ENCODE data around the gene PRDM15. TPM values are rescaled to one million over a fixed set of nuclear protein-coding genes. Genes with fewer than 3 reads are reported as not detected.

The PRDM15 gene
- total and polyA plus RNA-seq, 2 donors (not counting 1 experiment from before 2014, with no cell fraction given), result 2.3 to 3.6 TPM

- DNase-seq (ENCODE audit: low read depth in 2 of 2), result no peak
- no peaks in the 10 kb centered on the region for H3K79me2 ChIP-seq (ENCODE audit: control insufficient read depth, insufficient read depth, low read length)
- H4K20me1 ChIP-seq (ENCODE audit: control insufficient read depth, extremely low read depth, insufficient read depth, low read length), result no peaks in the 10 kb centered on the region
- no peak overlapping the region for H3K4me2 ChIP-seq (ENCODE audit: extremely low read depth, insufficient read depth, low read length)
- H3K27me3 ChIP-seq (ENCODE audit: control insufficient read depth, insufficient read depth, low read length), result no peaks in the 10 kb centered on the region
- no peak overlapping the region for H3K27ac ChIP-seq (ENCODE audit: insufficient read depth, low read length)
- H3K9me3 ChIP-seq (ENCODE audit: control insufficient read depth, insufficient read depth, low read depth, low read length), result no peaks in the 10 kb centered on the region
- no peak overlapping the region for H2AFZ ChIP-seq (ENCODE audit: low read length)
- H3K4me3 ChIP-seq (replicated peaks in 1 of 4; ENCODE audit: control extremely low read depth in 1 of 4, insufficient read depth in 1 of 4, low read depth in 3 of 4, low read length in 4 of 4), result no peak overlapping the region
- no peaks in the 10 kb centered on the region for H3K4me1 ChIP-seq (ENCODE audit: control insufficient read depth, extremely low read depth, insufficient read depth, low read length)
- no peak for TF ChIP-seq EZH2 (IDR thresholded peaks at IDR 0.05; ENCODE audit: low read length, missing control alignments)
- TF ChIP-seq, protein P1, sequence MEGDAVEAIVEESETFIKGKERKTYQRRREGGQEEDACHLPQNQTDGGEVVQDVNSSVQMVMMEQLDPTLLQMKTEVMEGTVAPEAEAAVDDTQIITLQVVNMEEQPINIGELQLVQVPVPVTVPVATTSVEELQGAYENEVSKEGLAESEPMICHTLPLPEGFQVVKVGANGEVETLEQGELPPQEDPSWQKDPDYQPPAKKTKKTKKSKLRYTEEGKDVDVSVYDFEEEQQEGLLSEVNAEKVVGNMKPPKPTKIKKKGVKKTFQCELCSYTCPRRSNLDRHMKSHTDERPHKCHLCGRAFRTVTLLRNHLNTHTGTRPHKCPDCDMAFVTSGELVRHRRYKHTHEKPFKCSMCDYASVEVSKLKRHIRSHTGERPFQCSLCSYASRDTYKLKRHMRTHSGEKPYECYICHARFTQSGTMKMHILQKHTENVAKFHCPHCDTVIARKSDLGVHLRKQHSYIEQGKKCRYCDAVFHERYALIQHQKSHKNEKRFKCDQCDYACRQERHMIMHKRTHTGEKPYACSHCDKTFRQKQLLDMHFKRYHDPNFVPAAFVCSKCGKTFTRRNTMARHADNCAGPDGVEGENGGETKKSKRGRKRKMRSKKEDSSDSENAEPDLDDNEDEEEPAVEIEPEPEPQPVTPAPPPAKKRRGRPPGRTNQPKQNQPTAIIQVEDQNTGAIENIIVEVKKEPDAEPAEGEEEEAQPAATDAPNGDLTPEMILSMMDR (conservative IDR thresholded peaks at IDR 0.05 in 1 of 2, IDR thresholded peaks at IDR 0.05 in 1 of 2; ENCODE audit: low read depth in 1 of 2, low read length in 2 of 2), result no peak
- peaks cover 6% of the 10 kb centered on the region for H3K36me3 ChIP-seq (ENCODE audit: control insufficient read depth, insufficient read depth, low read length)
- H3K9ac ChIP-seq (ENCODE audit: insufficient read depth, low read length), result no peak overlapping the region
Measured at GRCh38 chr21:41810597-41810932, 68.6 kb downstream of the PRDM15 start.

DNA sequence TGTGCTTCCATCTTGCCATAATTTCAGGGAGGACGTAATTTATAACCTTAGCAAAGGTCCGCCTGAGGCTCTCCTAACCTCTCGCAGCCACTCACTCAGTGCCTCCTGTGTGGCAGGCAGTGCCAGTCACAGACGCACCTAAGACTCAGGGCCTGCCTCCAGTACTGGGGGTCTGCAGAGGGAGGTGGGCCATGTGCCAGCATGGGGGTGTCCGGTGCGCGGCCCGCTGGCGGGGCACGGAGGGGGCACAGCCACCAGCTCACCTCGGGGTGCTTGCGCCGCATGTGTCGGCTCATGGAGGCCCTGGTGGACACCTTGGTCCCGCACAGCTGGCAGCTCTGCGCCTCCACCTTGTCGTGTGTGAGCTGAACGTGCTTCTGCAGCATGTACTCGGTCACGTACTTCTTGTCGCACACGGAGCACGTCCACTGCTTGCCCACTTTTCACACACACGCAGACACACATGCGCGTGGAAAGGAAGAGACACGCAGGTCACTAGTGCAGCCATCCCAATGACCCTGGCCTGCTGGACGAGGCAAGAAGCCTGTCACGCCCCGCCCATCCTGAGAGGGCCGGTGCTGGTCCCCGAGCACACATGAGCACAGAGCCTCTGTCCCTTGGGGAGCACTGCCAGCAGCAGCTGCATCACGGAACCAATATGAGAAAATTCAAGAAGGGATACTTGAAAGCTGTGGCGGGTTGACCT is 69.1 kb downstream of the PRDM15 start:
- TF ChIP-seq, protein P1 (conservative IDR thresholded peaks at IDR 0.05 in 1 of 2, IDR thresholded peaks at IDR 0.05 in 1 of 2; ENCODE audit: low read depth in 1 of 2, low read length in 2 of 2), result no peak
- TF ChIP-seq EZH2 (IDR thresholded peaks at IDR 0.05; ENCODE audit: low read length, missing control alignments), result no peak

GRCh38 chr21:41808846-41809245 is 70.3 kb downstream of the PRDM15 start:
- Histone ChIP-seq H3K4me3 (replicated peaks in 1 of 4; ENCODE audit: control extremely low read depth in 1 of 4, insufficient read depth in 1 of 4, low read depth in 3 of 4, low read length in 4 of 4) (no peak overlapping the region), H3K79me2 (ENCODE audit: control insufficient read depth, insufficient read depth, low read length) (no peaks in the 10 kb centered on the region), H2AFZ (ENCODE audit: low read length) (no peak overlapping the region), H3K27ac (ENCODE audit: insufficient read depth, low read length) (no peak overlapping the region), H3K9me3 (ENCODE audit: control insufficient read depth, insufficient read depth, low read depth, low read length) (no peaks in the 10 kb centered on the region), H3K4me1 (ENCODE audit: control insufficient read depth, extremely low read depth, insufficient read depth, low read length) (no peaks in the 10 kb centered on the region), H3K4me2 (ENCODE audit: extremely low read depth, insufficient read depth, low read length) (no peak overlapping the region), H3K36me3 (ENCODE audit: control insufficient read depth, insufficient read depth, low read length) (peaks cover 6% of the 10 kb centered on the region), H4K20me1 (ENCODE audit: control insufficient read depth, extremely low read depth, insufficient read depth, low read length) (no peaks in the 10 kb centered on the region), H3K27me3 (ENCODE audit: control insufficient read depth, insufficient read depth, low read length) (no peaks in the 10 kb centered on the region), H3K9ac (ENCODE audit: insufficient read depth, low read length) (no peak overlapping the region)
- no peak for DNase-seq (ENCODE audit: low read depth in 2 of 2)
- no peak for TF ChIP-seq EZH2 (IDR thresholded peaks at IDR 0.05; ENCODE audit: low read length, missing control alignments)
- TF ChIP-seq, protein P1 (conservative IDR thresholded peaks at IDR 0.05 in 1 of 2, IDR thresholded peaks at IDR 0.05 in 1 of 2; ENCODE audit: low read depth in 1 of 2, low read length in 2 of 2), result no peak

More for the DNA sequence above, 69.1 kb downstream of the PRDM15 start:
- Histone ChIP-seq H3K36me3 (ENCODE audit: control insufficient read depth, insufficient read depth, low read length) (peaks cover 6% of the 10 kb centered on the region), H2AFZ (ENCODE audit: low read length) (no peak overlapping the region), H3K4me3 (replicated peaks in 1 of 4; ENCODE audit: control extremely low read depth in 1 of 4, insufficient read depth in 1 of 4, low read depth in 3 of 4, low read length in 4 of 4) (no peak overlapping the region), H3K79me2 (ENCODE audit: control insufficient read depth, insufficient read depth, low read length) (no peaks in the 10 kb centered on the region), H3K4me1 (ENCODE audit: control insufficient read depth, extremely low read depth, insufficient read depth, low read length) (no peaks in the 10 kb centered on the region), H3K4me2 (ENCODE audit: extremely low read depth, insufficient read depth, low read length) (no peak overlapping the region), H3K9ac (ENCODE audit: insufficient read depth, low read length) (no peak overlapping the region), H3K27ac (ENCODE audit: insufficient read depth, low read length) (no peak overlapping the region), H3K9me3 (ENCODE audit: control insufficient read depth, insufficient read depth, low read depth, low read length) (no peaks in the 10 kb centered on the region), H3K27me3 (ENCODE audit: control insufficient read depth, insufficient read depth, low read length) (no peaks in the 10 kb centered on the region), H4K20me1 (ENCODE audit: control insufficient read depth, extremely low read depth, insufficient read depth, low read length) (no peaks in the 10 kb centered on the region)
- no peak for DNase-seq (ENCODE audit: low read depth in 2 of 2)

Data from fibroblast of lung (primary cell).